ENCODE results near the gene MX2. TPM values are rescaled to one million over a fixed set of nuclear protein-coding genes. Genes with fewer than 3 reads are reported as not detected.

MX2 gene
- total and polyA plus RNA-seq, 4 donors, result 4.2 to 33.4 (median 9.3) TPM

GRCh38 chr21:41402231-41402630 is 40.4 kb downstream of the MX2 start:
- ATAC-seq (ENCODE audit: insufficient read depth, low FRiP score) (no peak), DNase-seq (no peak)
- H3K36me3 ChIP-seq (ENCODE audit: control insufficient read depth in 4 of 4, insufficient read depth in 4 of 4, low read length in 4 of 4), result peaks cover 0 to 14% (median 1%) of the 10 kb centered on the region in 4 donors

GRCh38 chr21:41402796-41403195 is 41.0 kb downstream of the MX2 start:
- no peak overlapping the region for H3K27ac ChIP-seq (ENCODE audit: low read depth in 1 of 2, low read length in 1 of 2)
- no peak overlapping the region for H3K4me3 ChIP-seq
- H3K9me3 ChIP-seq (ENCODE audit: control insufficient read depth in 4 of 4, insufficient read depth in 3 of 4, low read length in 3 of 4), result no peaks in the 10 kb centered on the region
- TF ChIP-seq CTCF (IDR thresholded peaks at IDR 0.05; ENCODE audit: control extremely low read depth, extremely low read depth), result no peak
- ATAC-seq (ENCODE audit: insufficient read depth, low FRiP score), result no peak
- H3K27me3 ChIP-seq (ENCODE audit: control insufficient read depth in 3 of 3, insufficient read depth in 3 of 3, low read length in 2 of 3), result no peaks in the 10 kb centered on the region
- 93 to 94% methylated on average over 10 of the region's 10 CpGs for WGBS, 2 donors
- H3K36me3 ChIP-seq (ENCODE audit: control insufficient read depth in 4 of 4, insufficient read depth in 4 of 4, low read length in 4 of 4), result peaks cover 0 to 16% (median 1%) of the 10 kb centered on the region in 4 donors
- DNase-seq, result no peak
- no peak overlapping the region for H3K9ac ChIP-seq (ENCODE audit: insufficient read depth in 1 of 2, low read length in 2 of 2)
- no peaks in the 10 kb centered on the region for H3K4me1 ChIP-seq (ENCODE audit: control insufficient read depth in 5 of 5, insufficient read depth in 5 of 5, low read length in 5 of 5)

More at GRCh38 chr21:41402231-41402630, 40.4 kb downstream of the MX2 start:
- Histone ChIP-seq H3K4me3 (no peak overlapping the region), H3K27ac (ENCODE audit: low read depth in 1 of 2, low read length in 1 of 2) (no peak overlapping the region), H3K9ac (ENCODE audit: insufficient read depth in 1 of 2, low read length in 2 of 2) (no peak overlapping the region), H3K27me3 (ENCODE audit: control insufficient read depth in 3 of 3, insufficient read depth in 3 of 3, low read length in 2 of 3) (no peaks in the 10 kb centered on the region), H3K4me1 (ENCODE audit: control insufficient read depth in 5 of 5, insufficient read depth in 5 of 5, low read length in 5 of 5) (no peaks in the 10 kb centered on the region), H3K9me3 (ENCODE audit: control insufficient read depth in 4 of 4, insufficient read depth in 3 of 4, low read length in 3 of 4) (no peaks in the 10 kb centered on the region)
- no peak for TF ChIP-seq CTCF (IDR thresholded peaks at IDR 0.05; ENCODE audit: control extremely low read depth, extremely low read depth)
- WGBS, 2 donors, result 93 to 95% methylated on average over 11 of the region's 11 CpGs

- Histone ChIP-seq H3K4me1 (ENCODE audit: control insufficient read depth in 5 of 5, insufficient read depth in 5 of 5, low read length in 5 of 5) (no peaks in the 10 kb centered on the region), H3K9me3 (ENCODE audit: control insufficient read depth in 4 of 4, insufficient read depth in 3 of 4, low read length in 3 of 4) (no peaks in the 10 kb centered on the region), H3K27me3 (ENCODE audit: control insufficient read depth in 3 of 3, insufficient read depth in 3 of 3, low read length in 2 of 3) (no peaks in the 10 kb centered on the region), H3K36me3 (ENCODE audit: control insufficient read depth in 4 of 4, insufficient read depth in 4 of 4, low read length in 4 of 4) (peaks cover 0 to 17% (median 2%) of the 10 kb centered on the region in 4 donors), H3K9ac (ENCODE audit: insufficient read depth in 1 of 2, low read length in 2 of 2) (no peak overlapping the region), H3K4me3 (no peak overlapping the region), H3K27ac (ENCODE audit: low read depth in 1 of 2, low read length in 1 of 2) (no peak overlapping the region)
- 93 to 97% methylated on average over 9 of the region's 9 CpGs for WGBS, 2 donors
- no peak for DNase-seq
- TF ChIP-seq CTCF (IDR thresholded peaks at IDR 0.05; ENCODE audit: control extremely low read depth, extremely low read depth), result no peak
- no peak for ATAC-seq (ENCODE audit: insufficient read depth, low FRiP score)
These were observed 41.5 kb downstream of the MX2 start for GRCh38 chr21:41403331-41403730.

- Histone ChIP-seq H3K36me3 (ENCODE audit: control insufficient read depth in 4 of 4, insufficient read depth in 4 of 4, low read length in 4 of 4) (peaks cover 0 to 19% (median 5%) of the 10 kb centered on the region in 4 donors), H3K9me3 (ENCODE audit: control insufficient read depth in 4 of 4, insufficient read depth in 3 of 4, low read length in 3 of 4) (no peaks in the 10 kb centered on the region), H3K27me3 (ENCODE audit: control insufficient read depth in 3 of 3, insufficient read depth in 3 of 3, low read length in 2 of 3) (no peaks in the 10 kb centered on the region), H3K27ac (ENCODE audit: low read depth in 1 of 2, low read length in 1 of 2) (no peak overlapping the region), H3K4me3 (no peak overlapping the region), H3K4me1 (ENCODE audit: control insufficient read depth in 5 of 5, insufficient read depth in 5 of 5, low read length in 5 of 5) (no peaks in the 10 kb centered on the region), H3K9ac (ENCODE audit: insufficient read depth in 1 of 2, low read length in 2 of 2) (no peak overlapping the region)
- 95 to 96% methylated on average over 10 of the region's 10 CpGs for WGBS, 2 donors
- DNase-seq, result no peak
- ATAC-seq (ENCODE audit: insufficient read depth, low FRiP score), result no peak
- no peak for TF ChIP-seq CTCF (IDR thresholded peaks at IDR 0.05; ENCODE audit: control extremely low read depth, extremely low read depth)
These were observed 42.1 kb downstream of the MX2 start for GRCh38 chr21:41403966-41404365.

All from lung (tissue), 12 donors.